GM21447 (cell line): Measurements from ENCODE around the gene REM2.
"Not testable (repeated sequence)": the region's sequence is repeated elsewhere in the genome, so short reads cannot be mapped to it uniquely, and the experiment has no call there.

Source experiments
- ATAC-seq: cut with Tn5 transposase; IDR thresholded peaks from one replicate; pipeline ENCODE4 v1.9.1; 2021; ENCODE audit not compliant: unreplicated experiment

REM2 gene

DNA sequence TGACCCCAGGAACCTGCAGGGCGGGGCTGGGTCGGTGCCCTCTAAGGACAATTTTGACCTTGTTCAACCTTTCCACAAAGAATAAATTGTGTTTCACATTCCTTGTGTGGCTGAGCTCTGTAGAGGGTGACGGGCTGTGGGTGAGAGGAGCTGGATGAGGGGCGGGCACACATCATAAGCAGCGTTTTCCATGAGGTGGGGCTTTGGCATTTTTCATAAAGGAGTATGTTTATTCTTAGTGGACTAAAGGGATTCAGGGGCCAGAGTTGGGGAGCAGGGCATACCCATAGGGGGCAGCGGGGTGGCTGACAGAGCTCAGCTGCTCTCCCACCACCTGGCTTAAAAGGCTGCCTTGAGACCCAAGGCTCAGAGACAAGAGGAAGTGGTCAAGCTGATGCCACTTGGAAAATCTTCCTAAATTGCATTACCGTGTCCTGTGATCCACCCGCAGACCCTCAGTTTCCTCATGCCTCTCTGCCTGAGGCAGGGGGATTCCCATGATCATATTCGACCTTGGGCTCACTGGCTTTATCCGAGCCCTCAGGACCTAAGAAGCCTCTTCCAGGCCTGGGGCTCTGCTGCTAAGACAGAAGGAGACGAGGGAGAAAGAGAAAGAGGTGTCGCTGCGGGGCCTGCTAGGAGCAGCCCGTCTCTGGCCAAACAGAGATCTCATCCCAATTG is 35.2 kb upstream of the REM2 start:
- no peak for ATAC-seq

DNA sequence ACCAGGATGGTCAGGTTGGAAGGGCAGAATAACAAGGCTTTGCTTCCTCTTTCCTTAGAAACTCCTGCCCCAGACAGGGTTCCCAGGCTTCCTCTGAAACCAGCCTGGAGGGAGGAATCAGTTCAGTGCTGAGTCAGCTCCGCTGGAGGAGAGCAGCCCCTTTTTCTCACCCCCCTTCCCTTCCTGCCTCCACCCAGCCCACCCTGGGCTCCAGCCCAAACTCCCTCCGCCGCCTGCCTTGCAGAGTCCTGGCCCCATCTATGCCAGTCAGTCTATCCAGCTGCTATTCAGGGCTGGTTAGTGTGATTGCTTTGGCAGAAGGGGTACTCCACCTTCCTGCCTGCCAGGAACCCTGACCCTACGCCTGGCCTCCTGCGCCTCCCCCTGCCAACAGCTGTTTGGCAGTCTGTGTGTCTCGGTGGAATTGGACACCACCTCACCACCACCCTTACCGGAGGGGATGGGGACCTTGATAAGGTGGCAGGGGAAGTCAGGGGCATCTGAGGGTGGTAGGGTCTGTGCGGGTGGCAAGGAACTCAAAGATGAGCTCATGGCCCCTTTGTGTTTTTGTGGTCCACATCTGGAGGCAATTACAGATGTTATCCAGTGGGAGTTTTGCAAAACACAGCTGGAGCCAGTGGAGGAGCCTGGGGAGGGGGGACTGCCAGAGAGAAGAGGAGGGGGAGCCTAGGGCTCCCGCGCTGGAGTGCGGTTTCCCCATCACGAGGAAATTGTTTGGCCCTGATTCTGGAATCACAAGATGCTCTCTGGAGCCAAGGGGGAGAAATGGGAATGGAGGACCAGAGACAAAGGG is 34.5 kb upstream of the REM2 start:
- no peak for ATAC-seq

DNA sequence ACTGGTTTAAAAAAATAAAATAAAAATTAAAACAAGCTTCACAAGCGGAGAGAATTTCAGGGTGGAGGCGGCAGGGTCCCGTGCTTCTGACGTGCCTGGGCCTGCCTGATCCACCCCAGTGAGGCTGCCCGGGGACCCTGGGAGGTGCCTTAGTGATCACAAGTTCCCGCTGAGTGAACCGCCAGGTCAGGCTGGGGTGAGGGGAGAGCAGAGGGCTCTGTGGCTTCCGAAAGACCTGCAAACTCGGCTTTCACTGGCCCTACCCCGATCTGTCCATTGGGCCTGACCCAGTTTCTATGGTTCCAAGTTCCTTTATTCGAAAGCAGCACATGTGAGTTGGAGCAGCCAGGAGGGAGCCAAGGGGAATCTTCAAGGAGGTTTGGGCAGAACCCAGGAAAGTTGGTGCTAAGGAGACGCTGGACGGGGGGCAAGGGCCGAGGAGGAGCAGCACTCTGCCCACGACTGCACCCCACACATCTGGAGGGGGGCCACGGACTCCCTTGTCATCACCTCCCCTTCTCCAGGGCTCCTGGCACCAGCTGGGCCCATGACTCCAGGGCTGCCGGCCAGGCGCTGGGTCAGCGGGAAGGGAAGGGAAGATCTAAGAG is 33.7 kb upstream of the REM2 start:
- ATAC-seq: no peak

DNA sequence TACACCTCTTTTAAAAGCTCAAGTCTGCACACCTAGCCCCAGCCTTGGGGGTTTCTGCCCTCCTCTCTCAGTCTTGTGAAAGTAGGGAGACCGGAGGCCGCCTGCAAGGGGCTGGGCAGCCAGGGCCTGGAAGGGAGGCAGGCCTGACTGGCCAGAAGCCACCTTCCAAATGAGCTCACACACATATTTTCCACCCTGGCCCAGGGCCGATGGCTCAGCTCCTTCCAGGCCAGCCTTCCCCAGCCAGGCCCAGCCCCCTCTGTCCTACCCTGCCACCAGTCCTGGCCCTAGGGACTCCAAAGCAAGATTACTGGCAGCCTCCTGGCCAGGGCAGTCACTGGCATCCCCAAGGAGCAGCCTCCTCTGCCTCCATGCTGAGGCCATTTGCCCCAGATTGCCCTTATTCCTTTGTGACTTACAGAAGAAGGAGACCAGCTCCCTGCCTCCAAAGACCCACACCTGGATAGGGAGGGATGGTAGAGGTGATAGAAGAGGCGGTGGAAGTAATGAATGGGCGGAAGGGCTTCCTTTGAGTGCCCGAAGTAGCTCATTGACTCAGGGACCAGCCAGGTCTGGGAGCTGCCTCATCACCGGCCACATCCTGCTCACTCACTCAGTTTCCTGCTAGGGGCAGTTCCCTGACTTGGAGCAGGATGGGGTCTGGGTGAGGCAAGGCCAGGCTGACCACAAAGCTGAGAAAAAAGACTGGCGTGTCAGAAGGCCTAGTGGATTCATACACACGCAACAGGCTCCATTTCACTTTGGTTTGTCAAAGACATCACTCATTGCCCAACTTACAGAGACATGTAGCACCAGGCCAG is 31.9 kb upstream of the REM2 start:
- no peak for ATAC-seq

DNA sequence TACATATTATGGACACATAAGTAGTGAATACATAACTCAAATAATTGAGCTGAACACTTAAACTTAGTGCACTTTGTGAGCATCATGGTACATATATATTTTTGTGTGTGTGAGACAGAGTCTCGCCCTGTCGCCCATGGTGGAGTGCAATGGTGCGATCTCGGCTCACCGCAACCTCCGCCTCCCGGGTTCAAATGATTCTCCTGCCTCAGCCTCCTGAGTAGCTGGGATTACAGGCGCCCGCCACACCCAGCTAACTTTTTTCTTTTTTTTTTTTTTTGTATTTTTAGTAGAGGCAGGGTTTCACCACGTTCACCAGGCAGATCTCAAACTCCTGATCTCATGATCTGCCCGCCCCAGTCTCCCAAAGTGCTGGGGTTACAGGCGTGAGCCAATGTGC is 30.8 kb upstream of the REM2 start:
- ATAC-seq: not testable (repeated sequence)

DNA sequence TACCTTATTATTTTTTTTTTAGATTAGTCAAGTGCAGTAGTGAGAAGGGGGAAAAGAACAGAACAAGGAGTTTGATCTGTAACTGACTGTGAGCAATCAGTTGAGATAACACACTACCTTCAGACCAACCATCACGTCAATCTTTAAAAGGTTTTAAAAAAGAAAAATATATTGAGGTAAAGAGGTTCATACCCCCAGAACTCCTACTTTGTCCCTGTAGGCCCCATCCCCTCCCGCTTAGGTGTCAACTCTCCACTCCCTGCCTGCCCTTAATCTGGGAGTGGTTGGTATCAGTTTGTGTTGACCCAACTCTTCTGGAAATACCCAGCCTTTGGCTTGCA is 30.5 kb upstream of the REM2 start:
- no peak for ATAC-seq

DNA sequence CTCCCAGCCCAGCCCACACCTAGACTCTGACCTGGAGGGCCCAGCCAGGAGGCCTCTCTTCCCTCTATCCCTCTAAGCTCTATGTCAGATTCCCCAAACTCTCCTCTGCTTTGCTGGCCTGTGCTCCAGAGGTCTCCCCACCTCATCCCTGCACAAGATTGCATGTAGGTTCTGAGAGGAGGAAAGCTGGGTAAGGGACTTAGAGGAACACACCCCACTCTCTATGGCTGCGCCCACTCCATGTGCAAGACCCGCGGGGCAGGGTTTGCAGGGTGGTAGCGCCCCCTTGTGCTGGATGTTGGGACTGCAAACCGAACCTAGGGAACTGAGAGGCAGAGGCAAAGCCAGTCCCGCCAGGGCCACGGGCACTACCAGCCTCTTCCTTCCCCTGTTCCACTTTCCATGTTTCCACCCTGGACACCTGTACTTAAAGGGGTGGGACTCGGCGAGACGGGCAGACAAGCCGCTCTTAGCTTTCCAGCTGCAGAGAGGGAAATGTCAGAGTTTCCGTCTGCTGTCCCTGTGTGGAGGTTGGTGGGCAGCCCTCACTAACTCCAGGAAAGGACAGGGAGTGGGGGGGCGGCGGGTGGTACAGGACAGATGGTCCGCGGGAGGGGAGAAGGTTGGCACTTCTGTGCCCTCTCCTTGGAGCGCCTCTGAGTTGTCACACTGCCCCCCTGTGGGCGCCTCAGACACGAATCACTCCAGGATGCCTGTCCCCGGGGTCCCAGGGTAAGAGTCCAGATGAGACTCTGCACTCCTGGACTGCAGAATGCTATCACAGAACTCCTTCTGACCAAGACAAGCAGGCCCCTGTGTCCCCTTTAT is 29.9 kb upstream of the REM2 start:
- peak; percentile 76 for ATAC-seq

DNA sequence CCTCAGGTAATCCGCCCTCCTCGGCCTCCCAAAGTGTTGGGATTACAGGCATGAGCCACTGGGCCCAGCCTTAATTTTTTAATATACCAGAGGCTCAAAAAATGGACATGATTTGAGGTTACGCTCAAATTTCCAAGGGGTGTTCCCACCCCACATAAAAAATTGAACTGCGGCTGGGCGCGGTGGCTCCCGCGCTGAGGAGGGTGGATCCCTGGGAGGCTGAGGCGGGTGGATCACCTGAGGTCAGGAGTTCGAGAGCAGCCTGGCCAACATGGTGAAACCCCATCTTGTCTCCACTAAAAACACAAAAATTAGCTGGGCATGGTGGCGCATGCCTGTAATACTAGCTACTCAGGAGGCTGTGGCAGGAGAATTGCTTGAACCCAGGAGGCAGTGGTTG is 28.7 kb upstream of the REM2 start:
- not testable (repeated sequence) for ATAC-seq

DNA sequence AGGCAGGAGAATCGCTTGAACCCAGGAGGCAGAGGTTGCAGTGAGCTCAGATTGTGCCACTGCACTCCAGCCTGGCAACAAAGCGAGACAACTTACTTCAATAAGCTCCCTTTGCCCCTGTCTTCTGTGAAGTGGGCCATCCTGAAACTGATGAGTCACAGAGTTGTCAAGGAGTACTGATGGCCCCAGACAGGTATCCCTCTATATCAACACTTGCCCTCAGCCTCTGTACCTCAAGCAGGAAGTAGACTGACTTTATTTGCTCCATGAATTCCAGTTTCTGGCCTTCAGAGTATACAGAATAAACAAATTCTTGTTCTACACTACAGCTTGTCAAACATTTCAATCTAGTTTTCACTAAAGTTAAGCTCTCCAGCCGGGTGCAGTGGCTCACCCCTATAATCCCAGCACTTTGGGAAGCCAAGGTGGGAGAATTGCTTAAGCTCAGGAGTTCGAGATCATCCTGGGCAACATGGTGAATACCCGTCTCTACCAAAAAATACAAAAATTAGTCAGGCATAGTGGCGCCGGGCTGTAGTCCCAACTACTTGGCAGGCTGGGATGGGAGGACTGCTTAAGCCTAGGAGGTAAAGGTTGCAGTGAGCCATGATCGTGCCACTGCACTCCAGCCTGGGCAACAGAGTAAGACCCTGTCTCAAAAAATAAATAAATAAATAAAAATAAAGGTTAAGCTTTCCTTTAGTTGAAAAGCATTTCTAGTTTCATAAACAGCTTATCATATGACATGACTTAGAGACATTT is 27.9 kb upstream of the REM2 start:
- no peak for ATAC-seq

DNA sequence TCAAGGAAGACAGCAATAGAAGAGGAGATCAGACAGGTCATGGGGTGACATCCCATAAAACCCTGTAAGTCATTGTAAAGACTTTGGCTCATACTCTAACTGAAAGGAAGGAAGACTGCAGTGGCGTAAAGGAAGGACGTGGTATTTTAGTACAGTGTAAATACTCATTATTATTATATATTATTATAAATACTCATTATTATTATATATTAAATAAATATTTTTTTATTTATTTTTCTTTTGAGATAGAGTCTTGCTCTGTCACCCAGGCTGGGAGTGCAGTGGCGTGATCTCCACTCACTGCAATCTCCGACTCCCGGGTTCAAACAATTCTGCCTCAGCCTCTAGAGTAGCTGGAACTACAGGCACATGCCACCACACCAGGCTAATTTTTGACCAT is 26.6 kb upstream of the REM2 start:
- no peak for ATAC-seq

DNA sequence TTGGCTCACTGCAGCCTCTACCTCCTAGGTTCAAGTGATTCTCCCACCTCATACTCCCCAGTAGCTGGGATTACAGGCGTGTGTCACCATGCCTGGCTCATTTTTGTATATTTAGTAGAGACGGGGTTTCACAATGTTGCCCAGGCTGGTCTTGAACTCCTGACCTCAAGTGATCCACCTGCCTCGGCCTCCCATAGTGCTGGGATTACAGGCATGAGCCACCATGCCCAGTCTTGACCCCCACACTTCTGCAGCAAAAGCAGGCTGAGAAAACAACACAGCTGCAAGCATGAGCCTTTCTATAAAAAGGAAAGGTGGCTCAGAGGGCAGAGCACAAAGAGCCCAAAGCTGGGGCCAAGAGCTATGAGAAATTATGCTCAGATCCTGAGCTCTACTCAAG is 22.6 kb upstream of the REM2 start:
- ATAC-seq: not testable (repeated sequence)

DNA sequence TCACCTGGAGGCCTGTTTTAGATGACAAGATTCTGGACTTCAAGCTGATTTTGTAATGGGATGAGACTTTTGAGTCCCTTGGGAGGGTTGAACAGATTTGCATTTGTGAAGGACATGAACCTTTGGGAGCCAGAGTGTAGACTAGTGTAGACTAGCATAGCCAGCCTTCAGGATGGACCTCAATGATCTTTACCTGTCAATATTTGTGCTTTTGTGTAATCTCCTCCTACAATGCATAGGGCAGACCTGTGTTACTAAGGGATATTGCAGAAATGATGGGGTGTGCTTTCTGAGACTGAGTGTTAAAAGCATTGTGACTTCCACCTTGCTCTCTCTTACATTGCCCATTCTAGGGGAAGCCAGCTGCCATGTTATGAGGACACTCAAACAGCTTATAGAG is 21.4 kb upstream of the REM2 start:
- ATAC-seq: no peak

DNA sequence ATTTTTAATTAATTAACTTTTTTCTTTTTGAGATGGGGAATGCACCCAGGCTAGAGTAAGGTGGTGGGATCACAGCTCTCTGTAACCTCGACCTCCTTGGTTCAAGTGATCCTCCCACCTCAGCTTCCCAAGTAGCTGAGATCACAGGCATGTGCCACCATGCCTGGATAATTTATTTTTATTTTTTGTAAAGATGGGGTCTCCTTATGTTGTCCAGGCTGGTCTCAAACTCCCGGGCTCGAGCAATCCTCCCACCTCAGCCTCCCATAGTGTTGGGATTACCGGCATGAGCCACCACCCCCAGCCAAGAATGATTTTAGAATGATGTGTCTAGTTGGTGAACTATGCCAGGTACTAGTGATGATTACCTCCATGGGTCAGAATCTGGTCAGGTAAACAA is 18.0 kb upstream of the REM2 start:
- ATAC-seq: no peak

DNA sequence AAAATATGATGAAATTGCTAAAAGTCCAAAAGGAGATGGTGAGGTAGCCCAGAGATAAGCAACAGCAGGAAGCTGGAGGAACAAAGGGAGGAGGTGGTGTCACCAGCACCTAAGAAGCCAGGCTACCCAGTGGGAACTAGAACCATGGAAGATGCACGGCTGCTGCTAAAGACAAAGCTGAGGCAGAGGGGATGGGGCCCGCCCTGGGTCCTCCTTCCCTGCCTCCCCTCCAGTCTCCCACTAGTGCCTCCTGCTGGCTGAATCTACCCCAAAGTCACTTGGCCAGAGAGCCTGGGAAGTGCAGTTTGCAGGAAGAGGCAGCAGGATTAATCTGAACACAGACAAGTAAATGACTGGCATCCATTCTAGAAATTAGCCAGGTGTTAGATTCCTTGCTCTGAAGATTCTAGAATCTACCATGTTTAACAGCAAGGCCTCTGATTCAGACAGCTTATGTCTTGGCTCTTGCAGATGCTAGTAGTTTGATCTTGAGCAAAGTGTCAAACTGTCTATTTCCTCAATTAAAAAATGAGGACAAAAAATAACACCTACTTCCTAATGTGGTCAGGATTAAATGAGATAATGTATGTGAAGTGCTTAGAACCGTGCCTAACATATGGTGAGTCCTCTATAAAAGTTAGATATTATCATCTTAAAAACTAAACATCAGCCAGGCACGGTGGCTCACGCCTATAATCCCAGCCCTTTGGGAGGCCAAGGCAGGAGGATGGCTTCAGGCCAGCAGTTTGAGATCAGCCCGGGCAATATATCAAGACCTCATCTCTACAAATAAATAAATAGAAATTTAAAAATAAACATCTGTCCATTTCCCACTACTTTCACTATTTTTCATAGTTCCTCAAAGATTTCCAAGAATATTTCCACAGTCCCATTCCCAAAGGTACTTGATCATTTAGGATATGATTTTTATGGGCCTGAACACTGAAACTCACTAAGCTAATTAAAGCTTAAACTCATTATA is 17.3 kb upstream of the REM2 start:
- no peak for ATAC-seq

DNA sequence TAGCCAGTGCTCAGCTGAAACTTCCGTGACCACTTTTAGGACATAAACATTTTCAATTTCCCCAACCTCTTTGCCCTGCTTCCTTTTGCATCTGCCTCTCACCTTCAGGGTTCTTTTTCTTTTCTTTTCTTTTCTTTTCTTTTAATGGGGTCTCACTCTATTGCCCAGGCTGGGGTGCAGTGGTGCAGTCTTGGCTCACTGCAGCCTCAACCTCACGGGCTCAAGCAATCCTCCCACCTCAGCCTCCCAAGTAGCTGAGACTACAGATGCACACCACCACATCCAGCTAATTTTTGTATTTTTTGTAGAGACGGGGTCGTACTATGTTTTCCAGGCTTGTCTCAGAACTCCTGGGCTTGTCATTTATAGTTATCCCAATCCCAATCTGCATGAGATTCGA is 16.1 kb upstream of the REM2 start:
- no peak for ATAC-seq

DNA sequence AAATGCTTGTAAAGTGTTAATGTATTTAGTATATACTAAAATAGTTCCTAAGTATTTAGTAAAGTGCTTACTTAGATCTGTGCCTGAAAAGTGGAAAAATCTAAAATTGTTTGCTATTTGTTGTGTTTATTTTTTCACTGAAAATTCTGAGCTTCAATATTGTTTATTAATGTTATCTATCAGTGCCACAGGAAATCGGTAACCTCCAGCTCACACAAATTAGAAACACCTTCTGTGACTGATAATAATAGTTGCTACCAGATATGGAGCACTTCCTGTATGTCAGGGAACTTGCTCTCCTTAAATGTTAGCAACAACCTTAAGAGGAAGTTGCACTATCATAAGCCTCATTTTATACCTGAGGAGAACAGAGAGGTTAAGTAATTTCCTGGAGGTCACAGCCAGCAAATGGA is 12.2 kb upstream of the REM2 start:
- peak; percentile 50 for ATAC-seq

DNA sequence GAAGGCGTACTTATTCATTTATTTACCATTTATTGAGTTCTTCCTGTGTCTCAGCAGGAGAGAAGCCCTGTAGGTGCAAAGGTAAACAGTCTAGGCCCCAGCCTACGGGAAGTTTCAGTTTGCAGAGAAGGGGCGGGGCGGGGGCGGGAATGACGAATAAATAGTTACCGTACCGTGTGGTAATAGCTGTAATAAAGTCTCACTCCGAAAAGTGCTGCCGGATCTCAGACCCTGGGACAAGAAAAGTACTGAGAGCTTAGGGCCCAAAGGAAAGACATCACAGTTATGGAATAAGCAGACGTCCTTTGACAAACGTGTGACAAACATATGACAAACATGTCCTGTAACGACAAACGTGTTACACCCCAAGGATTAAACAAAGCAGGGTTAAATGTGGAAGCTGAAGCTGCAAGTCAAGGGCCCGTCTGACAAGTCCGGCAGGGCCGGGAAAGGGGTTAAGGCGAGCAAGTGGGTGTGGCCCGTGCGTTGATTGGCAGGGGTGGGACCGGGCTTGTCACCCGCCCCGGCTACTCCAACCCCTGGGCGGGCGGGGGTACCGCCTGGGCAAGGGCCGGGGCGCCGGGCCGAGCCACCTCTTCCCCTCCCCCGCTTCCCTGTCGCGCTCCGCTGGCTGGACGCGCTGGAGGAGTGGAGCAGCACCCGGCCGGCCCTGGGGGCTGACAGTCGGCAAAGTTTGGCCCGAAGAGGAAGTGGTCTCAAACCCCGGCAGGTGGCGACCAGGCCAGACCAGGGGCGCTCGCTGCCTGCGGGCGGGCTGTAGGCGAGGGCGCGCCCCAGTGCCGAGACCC is 11.6 kb upstream of the REM2 start, which contains the start of gene LRP10:
Gene LRP10 (plus strand): TSS at position 517 of the 809 bp plus-strand sequence. CDS start 564 bp downstream, outside the sequence.
- peak; percentile 74 for ATAC-seq
